H9 (cell line): ENCODE results near the gene CCDC38. TPM values are rescaled to one million over a fixed set of nuclear protein-coding genes. Genes with fewer than 3 reads are reported as not detected.

Source experiments
- DNase-seq: peaks from one replicate; pipeline ENCODE4 v3.0.0-alpha.2; 2017
- H2AFZ ChIP-seq: one replicate; pipeline ENCODE4 v1.6.1; 2013; ENCODE audit warnings: mild to moderate bottlenecking, low read length, control low read depth, moderate library complexity
- H2AK5ac ChIP-seq: 2 replicates; pipeline ENCODE4 v1.6.1; 2013; ENCODE audit warnings: low read length, control low read depth, mixed read lengths; ENCODE audit not compliant: insufficient read length
- H2BK120ac ChIP-seq: one replicate; pipeline ENCODE4 v1.6.1; 2013; ENCODE audit warnings: low read depth, mild to moderate bottlenecking, low read length, control low read depth, inconsistent platforms; ENCODE audit not compliant: poor library complexity, severe bottlenecking
- H2BK12ac ChIP-seq: 2 replicates; pipeline ENCODE4 v1.6.1; 2013; ENCODE audit warnings: low read length, control low read depth, mixed read lengths, low read depth; ENCODE audit not compliant: insufficient read length
- H2BK15ac ChIP-seq: 2 replicates; pipeline ENCODE4 v1.6.1; 2013; ENCODE audit warnings: low read depth, low read length, control low read depth
- H2BK20ac ChIP-seq: one replicate; pipeline ENCODE4 v1.6.1; 2013; ENCODE audit warnings: low read depth, mild to moderate bottlenecking, low read length, control low read depth, inconsistent platforms; ENCODE audit not compliant: poor library complexity, severe bottlenecking
- H2BK5ac ChIP-seq: 2 replicates; pipeline ENCODE4 v1.6.1; 2013; ENCODE audit warnings: low read length, control low read depth, mixed read lengths; ENCODE audit not compliant: insufficient read length
- H3K14ac ChIP-seq: 2 replicates; pipeline ENCODE4 v1.6.1; 2013; ENCODE audit warnings: low read length, control low read depth; ENCODE audit not compliant: insufficient read depth
- H3K18ac ChIP-seq: 2 replicates; pipeline ENCODE4 v1.6.1; 2013; ENCODE audit warnings: low read depth, mild to moderate bottlenecking, mixed read lengths, low read length, control low read depth; ENCODE audit not compliant: insufficient read length
- H3K23ac ChIP-seq: 2 replicates; pipeline ENCODE4 v1.6.1; 2013; ENCODE audit warnings: low read length, control low read depth, mixed read lengths, low read depth; ENCODE audit not compliant: insufficient read length
- H3K23me2 ChIP-seq: 2 replicates; pipeline ENCODE4 v1.6.1; 2013; ENCODE audit warnings: low read depth, mild to moderate bottlenecking, mixed read lengths, low read length, control low read depth; ENCODE audit not compliant: insufficient read length, poor library complexity, severe bottlenecking
- H3K27ac ChIP-seq: 2 replicates; pipeline ENCODE4 v1.5.1; 2013; ENCODE audit warnings: low read length, control low read depth, mixed read lengths, low read depth; ENCODE audit not compliant: insufficient read length
- H3K27me3 ChIP-seq: 2 replicates; pipeline ENCODE4 v1.6.1; 2013; ENCODE audit warnings: low read length, control low read depth, inconsistent platforms; ENCODE audit not compliant: insufficient read depth
- H3K4ac ChIP-seq: 2 replicates; pipeline ENCODE4 v1.6.1; 2013; ENCODE audit warnings: low read depth, mild to moderate bottlenecking, control low read depth, inconsistent platforms, low read length, moderate library complexity
- H3K4me1 ChIP-seq: 2 replicates; pipeline ENCODE4 v1.6.1; 2013; ENCODE audit warnings: low read length, control low read depth, inconsistent platforms; ENCODE audit not compliant: insufficient read depth
- H3K4me2 ChIP-seq: 2 replicates; pipeline ENCODE4 v1.6.1; 2013; ENCODE audit warnings: low read length, control low read depth, mixed read lengths; ENCODE audit not compliant: insufficient read length, insufficient read depth
- H3K56ac ChIP-seq: 2 replicates; pipeline ENCODE4 v1.6.1; 2013; ENCODE audit warnings: low read depth, mild to moderate bottlenecking, mixed read lengths, low read length, control low read depth; ENCODE audit not compliant: insufficient read length
- H3K79me1 ChIP-seq: 2 replicates; pipeline ENCODE4 v1.6.1; 2013; ENCODE audit warnings: low read depth, mild to moderate bottlenecking, moderate library complexity, low read length, control low read depth, inconsistent platforms; ENCODE audit not compliant: insufficient read depth, poor library complexity, severe bottlenecking
- H3K79me2 ChIP-seq: 2 replicates; pipeline ENCODE4 v1.6.1; 2013; ENCODE audit warnings: low read length, control low read depth, inconsistent platforms; ENCODE audit not compliant: insufficient read depth
- H3K9ac ChIP-seq: 2 replicates; pipeline ENCODE4 v1.6.1; 2013; ENCODE audit warnings: low read length, control low read depth, mixed read lengths; ENCODE audit not compliant: insufficient read length; ENCODE audit errors: extremely low read depth
- H3K9me3 ChIP-seq: one replicate; pipeline ENCODE4 v1.6.1; 2013; ENCODE audit warnings: low read depth, low read length, inconsistent platforms; ENCODE audit not compliant: control insufficient read depth
- H3T11ph ChIP-seq: one replicate; pipeline ENCODE4 v1.6.1; 2013; ENCODE audit warnings: mild to moderate bottlenecking, low read length, control low read depth, inconsistent platforms
- H4K20me1 ChIP-seq: one replicate; pipeline ENCODE4 v1.6.1; 2013; ENCODE audit not compliant: control insufficient read depth, insufficient read length, insufficient read depth
- H4K5ac ChIP-seq: 2 replicates; pipeline ENCODE4 v1.6.1; 2013; ENCODE audit warnings: low read depth, mild to moderate bottlenecking, mixed read lengths, low read length, control low read depth; ENCODE audit not compliant: insufficient read length
- H4K8ac ChIP-seq: replicated peaks from 2 replicates; pipeline ENCODE4 v1.6.1; 2013; ENCODE audit warnings: low read length, control low read depth, mixed read lengths, low read depth; ENCODE audit not compliant: insufficient read length
- H4K91ac ChIP-seq: 2 replicates; pipeline ENCODE4 v1.6.1; 2013; ENCODE audit warnings: low read depth, mild to moderate bottlenecking, moderate library complexity, mixed read lengths, low read length, control low read depth; ENCODE audit not compliant: insufficient read length
- H3K27ac Mint-ChIP-seq, 3 experiments: 2 replicates in 2 of 3; 3 replicates in 1 of 3; pipeline ENCODE4 v1.8.0; 2020 to 2021; ENCODE audit warnings: mixed read lengths in 3 of 3, mild to moderate bottlenecking in 1 of 3, moderate library complexity in 1 of 3
- H3K27me3 Mint-ChIP-seq: 2 replicates; pipeline ENCODE4 v1.8.0; 2021; ENCODE audit warnings: low read depth, mild to moderate bottlenecking, moderate library complexity, mixed read lengths
- H3K36me3 Mint-ChIP-seq, 3 experiments: 2 replicates in 2 of 3; 3 replicates in 1 of 3; pipeline ENCODE4 v1.8.0; 2020 to 2021; ENCODE audit warnings: low read depth in 3 of 3, mixed read lengths in 3 of 3; ENCODE audit not compliant: insufficient read depth in 1 of 3
- H3K4me1 Mint-ChIP-seq, 2 experiments: 2 replicates each; pipeline ENCODE4 v1.8.0; 2020; ENCODE audit warnings: mixed read lengths in 2 of 2
- H3K4me3 Mint-ChIP-seq, 2 experiments: 2 replicates in 1 of 2; 3 replicates in 1 of 2; pipeline ENCODE4 v1.8.0; 2020 to 2021; ENCODE audit warnings: mild to moderate bottlenecking in 2 of 2, mixed read lengths in 2 of 2, moderate library complexity in 1 of 2
- H3K9me3 Mint-ChIP-seq, 2 experiments: 2 replicates in 1 of 2; 3 replicates in 1 of 2; pipeline ENCODE4 v1.8.0; 2020; ENCODE audit warnings: mild to moderate bottlenecking in 2 of 2, mixed read lengths in 2 of 2, moderate library complexity in 1 of 2
- WGBS: extraction: QIAGEN DNeasy Blood & Tissue Kit; methylation state at CpG from one replicate; pipeline ENCODE4 v1.1.7; 2013; ENCODE audit warnings: missing lambda C conversion rate, low lambda C conversion rate, mixed read lengths; ENCODE audit not compliant: insufficient read length; ENCODE audit errors: extremely low coverage; 5-methylcytosine and 5-hydroxymethylcytosine counted together
- total RNA-seq: library from RNA; stranded (reverse); gene quantifications from 2 replicates; pipeline ENCODE4 v1.2.1, GENCODE V29; 2021
- TF ChIP-seq, protein P1 (sequence below): fragments of 200-600 bp; sonication (generic); conservative IDR thresholded peaks from 3 replicates; pipeline ENCODE4 v1.8.0; 2021; ENCODE audit warnings: antibody characterized with exemption, mild to moderate bottlenecking

CCDC38 gene
- total RNA-seq, 1 experiment from 2014 or later = not detected

DNA sequence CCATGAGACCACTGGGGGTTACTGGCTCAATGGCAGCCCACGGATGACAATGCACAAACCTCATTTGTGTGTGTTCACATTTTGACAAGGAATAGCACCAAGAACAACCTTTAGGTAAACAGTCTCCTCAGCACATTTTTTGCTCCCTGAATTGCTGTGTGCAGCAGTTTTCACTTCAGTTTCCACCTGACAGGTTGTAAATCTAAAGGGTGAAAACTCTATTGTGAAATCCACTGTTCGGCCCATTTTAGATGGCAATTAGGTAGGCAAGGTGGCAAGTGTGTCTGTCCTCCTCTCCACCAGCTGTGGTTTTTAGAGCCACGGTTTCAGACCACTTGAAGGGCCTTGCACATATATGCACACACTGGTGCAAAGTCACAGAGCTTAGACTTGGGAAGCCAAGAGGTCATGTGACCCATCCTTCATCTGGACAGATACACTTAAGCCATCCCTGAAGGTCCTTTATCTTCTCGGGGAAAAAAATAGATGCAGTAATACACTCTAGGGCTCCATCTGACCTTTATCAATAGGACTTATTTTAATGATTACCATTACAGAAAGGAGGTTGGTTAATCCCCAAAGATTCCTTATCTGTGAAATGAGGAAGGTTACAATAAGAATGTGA is 30.5 kb upstream of the CCDC38 start:
- H3K27ac ChIP-seq = no peak overlapping the region
- H3K79me2 ChIP-seq = no peaks in the 10 kb centered on the region
- WGBS = no CpG with 5 or more reads among the region's 4 CpGs

More for the DNA sequence above, 30.5 kb upstream of the CCDC38 start:
- H3K79me1 ChIP-seq = no peaks in the 10 kb centered on the region
- H3K9ac ChIP-seq = no peak overlapping the region
- no peaks in the 10 kb centered on the region for H3K23me2 ChIP-seq
- H3K4me2 ChIP-seq = no peak overlapping the region
- no peak overlapping the region for H2BK15ac ChIP-seq
- Mint-ChIP-seq H3K4me3 (no peak overlapping the region), H3K4me1 (peaks cover 24 to 34% of the 10 kb centered on the region in 2 experiments), H3K36me3 (peaks cover 0 to 11% (median 6%) of the 10 kb centered on the region in 3 experiments; a peak in 5 of 7 replicates), H3K9me3 (peaks cover 6 to 7% of the 10 kb centered on the region in 2 experiments; a peak in 4 of 5 replicates), H3K27me3 (no peaks in the 10 kb centered on the region; the same call in 1 of the 2 replicates), H3K27ac (no peak overlapping the region)
- H3T11ph ChIP-seq = no peak overlapping the region
- H3K27me3 ChIP-seq = no peaks in the 10 kb centered on the region
- no peak overlapping the region for H2BK5ac ChIP-seq
- H3K4me1 ChIP-seq = no peaks in the 10 kb centered on the region; the same call in 1 of the 2 replicates
- H2BK120ac ChIP-seq = no peak overlapping the region
- no peak overlapping the region for H3K4ac ChIP-seq
- no peak overlapping the region for H4K91ac ChIP-seq
- no peak overlapping the region for H3K14ac ChIP-seq
- DNase-seq = no peak
- TF ChIP-seq, protein P1, sequence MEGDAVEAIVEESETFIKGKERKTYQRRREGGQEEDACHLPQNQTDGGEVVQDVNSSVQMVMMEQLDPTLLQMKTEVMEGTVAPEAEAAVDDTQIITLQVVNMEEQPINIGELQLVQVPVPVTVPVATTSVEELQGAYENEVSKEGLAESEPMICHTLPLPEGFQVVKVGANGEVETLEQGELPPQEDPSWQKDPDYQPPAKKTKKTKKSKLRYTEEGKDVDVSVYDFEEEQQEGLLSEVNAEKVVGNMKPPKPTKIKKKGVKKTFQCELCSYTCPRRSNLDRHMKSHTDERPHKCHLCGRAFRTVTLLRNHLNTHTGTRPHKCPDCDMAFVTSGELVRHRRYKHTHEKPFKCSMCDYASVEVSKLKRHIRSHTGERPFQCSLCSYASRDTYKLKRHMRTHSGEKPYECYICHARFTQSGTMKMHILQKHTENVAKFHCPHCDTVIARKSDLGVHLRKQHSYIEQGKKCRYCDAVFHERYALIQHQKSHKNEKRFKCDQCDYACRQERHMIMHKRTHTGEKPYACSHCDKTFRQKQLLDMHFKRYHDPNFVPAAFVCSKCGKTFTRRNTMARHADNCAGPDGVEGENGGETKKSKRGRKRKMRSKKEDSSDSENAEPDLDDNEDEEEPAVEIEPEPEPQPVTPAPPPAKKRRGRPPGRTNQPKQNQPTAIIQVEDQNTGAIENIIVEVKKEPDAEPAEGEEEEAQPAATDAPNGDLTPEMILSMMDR = no peak
- H4K8ac ChIP-seq = no peak overlapping the region
- no peaks in the 10 kb centered on the region for H3K9me3 ChIP-seq
- no peaks in the 10 kb centered on the region for H4K20me1 ChIP-seq
- no peak overlapping the region for H2AK5ac ChIP-seq
- no peak overlapping the region for H3K56ac ChIP-seq
- no peak overlapping the region for H3K18ac ChIP-seq
- no peak overlapping the region for H4K5ac ChIP-seq
- H2BK20ac ChIP-seq = no peak overlapping the region
- H2BK12ac ChIP-seq = no peak overlapping the region
- H3K23ac ChIP-seq = no peak overlapping the region
- H2AFZ ChIP-seq = no peak overlapping the region
